Measurements from ENCODE around the gene TIMMDC1. TPM values are rescaled to one million over a fixed set of nuclear protein-coding genes. Genes with fewer than 3 reads are reported as not detected.

TIMMDC1 gene
- 10 to 100 TPM; 67.1 to 72.7 TPM for total RNA-seq

GRCh38 chr3:119498186-119499011, at the start of gene TIMMDC1:
Gene TIMMDC1, plus strand, starts transcription at chr3:119498547. Its CDS starts 187 bp downstream, at chr3:119498734.
- peak; percentile 98 for DNase-seq
- Mint-ChIP-seq H3K27me3 (no peaks in the 10 kb centered on the region), H3K4me3 (peak within 1 kb of the TSS; percentile 99), H3K27ac (peak within 1 kb of the TSS; percentile 99), H3K9me3 (no peaks in the 10 kb centered on the region), H3K4me1 (peaks cover 37% of the 10 kb centered on the region), H3K36me3 (ENCODE audit: low read depth) (peaks cover 16% of the 10 kb centered on the region)
- CTCF ChIA-PET: interaction anchor here (0.6 to 3.7 kb wide), 8 partner anchors 9 to 332 kb away, joined by 3 to 11 read pairs (median 4); partner anchors contain the start of gene TMEM39A
- POLR2A ChIA-PET: interaction anchor here (0.6 to 1.7 kb wide), 5 partner anchors 29 to 279 kb away, joined by 3 to 6 read pairs (median 3); partner anchors contain the start of gene TMEM39A

- POLR2A ChIA-PET: no interaction called here
- Mint-ChIP-seq H3K9me3 (no peaks in the 10 kb centered on the region), H3K27me3 (no peaks in the 10 kb centered on the region), H3K27ac (no peak overlapping the region), H3K36me3 (ENCODE audit: low read depth) (peaks cover 57% of the 10 kb centered on the region), H3K4me3 (no peak overlapping the region), H3K4me1 (no peaks in the 10 kb centered on the region)
- CTCF ChIA-PET: interaction anchor here (0.5 to 6.1 kb wide), 2 partner anchors 9 to 41 kb away, joined by 5 to 28 read pairs; partner anchors contain the start of gene TMEM39A
- no peak for DNase-seq
Observed at GRCh38 chr3:119453822-119454221, 44.5 kb upstream of the TIMMDC1 start.

- Mint-ChIP-seq H3K4me3 (no peak overlapping the region), H3K36me3 (ENCODE audit: low read depth) (peaks cover 51% of the 10 kb centered on the region), H3K9me3 (no peaks in the 10 kb centered on the region), H3K4me1 (peaks cover 9% of the 10 kb centered on the region), H3K27me3 (no peaks in the 10 kb centered on the region), H3K27ac (no peak overlapping the region)
- CTCF ChIA-PET: interaction anchor here (1.3 kb wide), 1 partner anchor 14 kb away, joined by 3 read pairs; no protein-coding TSS in a partner anchor
- no peak for DNase-seq
- POLR2A ChIA-PET: no interaction called here
Observed at GRCh38 chr3:119456469-119456868, 41.9 kb upstream of the TIMMDC1 start.

GRCh38 chr3:119457246-119457645, 41.1 kb upstream of the TIMMDC1 start:
- Mint-ChIP-seq H3K27me3 (no peaks in the 10 kb centered on the region), H3K4me3 (no peak overlapping the region), H3K9me3 (no peaks in the 10 kb centered on the region), H3K27ac (no peak overlapping the region), H3K4me1 (peaks cover 15% of the 10 kb centered on the region), H3K36me3 (ENCODE audit: low read depth) (peaks cover 51% of the 10 kb centered on the region)
- no peak for DNase-seq
- ChIA-PET CTCF (no interaction called here), POLR2A (no interaction called here)

GRCh38 chr3:119463171-119464169, 34.9 kb upstream of the TIMMDC1 start, which contains the start of gene TMEM39A:
Gene TMEM39A, minus strand, starts transcription at chr3:119463615. Its CDS starts 1,541 bp downstream, at chr3:119462074.
- ChIA-PET POLR2A (interaction anchor here (0.6 to 1.0 kb wide), 2 partner anchors 35 to 94 kb away, joined by 3 to 4 read pairs; partner anchors contain the start of gene TIMMDC1), CTCF (interaction anchor here (0.6 to 4.7 kb wide), 9 partner anchors 10 to 217 kb away, joined by 3 to 28 read pairs (median 4); partner anchors contain the start of gene TIMMDC1)
- Mint-ChIP-seq H3K27me3 (no peaks in the 10 kb centered on the region), H3K4me1 (peaks cover 36% of the 10 kb centered on the region), H3K36me3 (ENCODE audit: low read depth) (peaks cover 23% of the 10 kb centered on the region), H3K27ac (peak within 1 kb of the TSS; percentile 95), H3K4me3 (peak within 1 kb of the TSS; percentile 97), H3K9me3 (peaks cover 5% of the 10 kb centered on the region)
- DNase-seq: peak; percentile 98

- H3K4me1 Mint-ChIP-seq: peaks cover 40% of the 10 kb centered on the region
- no peaks in the 10 kb centered on the region for H3K27me3 Mint-ChIP-seq
- CTCF ChIA-PET: interaction anchor here (0.6 to 1.0 kb wide), 4 partner anchors 20 to 146 kb away, joined by 3 to 4 read pairs (median 4); partner anchors contain the start of gene TIMMDC1
- peaks cover 5% of the 10 kb centered on the region for H3K9me3 Mint-ChIP-seq
- no peak for DNase-seq
- H3K36me3 Mint-ChIP-seq (ENCODE audit: low read depth): peaks cover 20% of the 10 kb centered on the region
- POLR2A ChIA-PET: no interaction called here
- H3K4me3 Mint-ChIP-seq: peak overlapping the region; percentile 95
- peak overlapping the region; percentile 96 for H3K27ac Mint-ChIP-seq
Observed at GRCh38 chr3:119468041-119468440, 30.3 kb upstream of the TIMMDC1 start.

- Mint-ChIP-seq H3K4me3 (peak overlapping the region; percentile 95), H3K27me3 (no peaks in the 10 kb centered on the region), H3K36me3 (ENCODE audit: low read depth) (peaks cover 17% of the 10 kb centered on the region), H3K9me3 (no peaks in the 10 kb centered on the region), H3K4me1 (peaks cover 32% of the 10 kb centered on the region), H3K27ac (peak overlapping the region; percentile 96)
- POLR2A ChIA-PET: interaction anchor here (0.6 to 1.6 kb wide), 2 partner anchors 29 to 626 kb away, joined by 3 to 4 read pairs; no protein-coding TSS in a partner anchor
- DNase-seq: peak; percentile 10
- CTCF ChIA-PET: interaction anchor here (1.0 to 1.3 kb wide), 3 partner anchors 14 to 89 kb away, joined by 3 to 5 read pairs (median 3); partner anchors contain the start of gene CD80
Observed at GRCh38 chr3:119469418-119470189, 28.7 kb upstream of the TIMMDC1 start.

GRCh38 chr3:119470866-119471265, 27.5 kb upstream of the TIMMDC1 start:
- Mint-ChIP-seq H3K4me3 (no peak overlapping the region), H3K36me3 (ENCODE audit: low read depth) (peaks cover 24% of the 10 kb centered on the region), H3K27ac (no peak overlapping the region), H3K9me3 (no peaks in the 10 kb centered on the region), H3K27me3 (no peaks in the 10 kb centered on the region), H3K4me1 (peaks cover 32% of the 10 kb centered on the region)
- CTCF ChIA-PET: interaction anchor here (0.8 to 1.1 kb wide), 4 partner anchors 15 to 27 kb away, joined by 3 to 4 read pairs (median 3); partner anchors contain the start of gene TIMMDC1
- POLR2A ChIA-PET: no interaction called here
- no peak for DNase-seq

GRCh38 chr3:119481079-119481478, 17.3 kb upstream of the TIMMDC1 start:
- Mint-ChIP-seq H3K27me3 (no peaks in the 10 kb centered on the region), H3K27ac (no peak overlapping the region), H3K36me3 (ENCODE audit: low read depth) (peaks cover 51% of the 10 kb centered on the region), H3K4me3 (no peak overlapping the region), H3K9me3 (no peaks in the 10 kb centered on the region), H3K4me1 (no peaks in the 10 kb centered on the region)
- no peak for DNase-seq
- POLR2A ChIA-PET: no interaction called here
- CTCF ChIA-PET: interaction anchor here (1.5 kb wide), 1 partner anchor 9 kb away, joined by 3 read pairs; no protein-coding TSS in a partner anchor

- H3K4me1 Mint-ChIP-seq: no peaks in the 10 kb centered on the region
- ChIA-PET POLR2A (no interaction called here), CTCF (no interaction called here)
- H3K9me3 Mint-ChIP-seq: no peaks in the 10 kb centered on the region
- no peak for DNase-seq
- no peaks in the 10 kb centered on the region for H3K27me3 Mint-ChIP-seq
- H3K36me3 Mint-ChIP-seq (ENCODE audit: low read depth): peaks cover 43% of the 10 kb centered on the region
- H3K27ac Mint-ChIP-seq: peak overlapping the region; percentile 25
- H3K4me3 Mint-ChIP-seq: no peak overlapping the region
Observed at GRCh38 chr3:119483101-119483500, 15.2 kb upstream of the TIMMDC1 start.

GRCh38 chr3:119485563-119485962, 12.8 kb upstream of the TIMMDC1 start:
- H3K4me3 Mint-ChIP-seq: no peak overlapping the region
- no peak for DNase-seq
- H3K4me1 Mint-ChIP-seq: no peaks in the 10 kb centered on the region
- H3K36me3 Mint-ChIP-seq (ENCODE audit: low read depth): peaks cover 38% of the 10 kb centered on the region
- H3K27me3 Mint-ChIP-seq: no peaks in the 10 kb centered on the region
- ChIA-PET POLR2A (no interaction called here), CTCF (interaction anchor here (0.6 to 2.0 kb wide), 3 partner anchors 9 to 689 kb away, joined by 4 to 7 read pairs (median 5); partner anchors contain the start of gene POGLUT1)
- H3K9me3 Mint-ChIP-seq: no peaks in the 10 kb centered on the region
- no peak overlapping the region for H3K27ac Mint-ChIP-seq

Measured in activated CD4-positive, alpha-beta T cell treated with anti-CD3 and anti-CD28 coated beads, Interleukin-2, amount 10 ng/mL, durations not matched to agents 7 days and 5 days (primary cell).